Measurements from ENCODE around the gene MARK2.

- TF ChIP-seq CTCF (IDR thresholded peaks at IDR 0.05): no peak
- no peak for TF ChIP-seq ZFX (IDR thresholded peaks at IDR 0.05; ENCODE audit: borderline replicate concordance)
Observed at GRCh38 chr11:63802637-63803414, 36.1 kb upstream of the MARK2 start.
